H1 (cell line): ENCODE results near the gene PEX1. TPM values are rescaled to one million over a fixed set of nuclear protein-coding genes. Genes with fewer than 3 reads are reported as not detected.

Source experiments
- BCL11A ChIP-seq, 2 experiments: IDR thresholded peaks; one replicate each; pipeline ENCODE4 v1.6.1; 2011; ENCODE audit warnings: low read depth in 2 of 2, low read length in 2 of 2, mild to moderate bottlenecking in 2 of 2
- FOSL1 ChIP-seq: IDR thresholded peaks from 2 replicates; pipeline ENCODE4 v1.6.1; 2011; ENCODE audit warnings: mild to moderate bottlenecking, low read depth, low read length, moderate library complexity; ENCODE audit not compliant: insufficient read depth
- HDAC2 ChIP-seq, 2 experiments: fragments of 300-600 bp in 1 of 2; sonication (generic) in 1 of 2; IDR thresholded peaks; 2 replicates each; pipeline ENCODE4 v1.6.1; 2011 to 2012; ENCODE audit warnings: low read depth in 2 of 2, low read length in 2 of 2, mild to moderate bottlenecking in 2 of 2, moderate library complexity in 2 of 2, borderline replicate concordance in 1 of 2, inconsistent platforms in 1 of 2
- polyA plus RNA-seq, 7 experiments: library from polyadenylated mRNA; depleted of rRNA in 3 of 7; stranded (reverse) in 5 of 7; unstranded in 2 of 7; fragments of >200 nt in 5 of 7; fragments of 200-250 nt in 2 of 7; gene quantifications; 1 replicate in 5 of 7; 2 replicates in 1 of 7; 4 replicates in 1 of 7; pipeline versions ENCODE4 v1.2.1 to v1.2.3, GENCODE V29; 2011 to 2013; ENCODE audit warnings: missing spikeins in 2 of 7, mixed read lengths in 2 of 7
- total RNA-seq: library from RNA; stranded (reverse); fragmentation: NEBNext Ultra II Directional; extraction: Animal tissue kit (Norgen Biotek cat#: 25700); gene quantifications from 2 replicates; pipeline ENCODE4 v1.2.1, GENCODE V29; 2021

The PEX1 gene
- total and polyA plus RNA-seq, 2 of the 8 experiments (the other 6 are each of a cell fraction or from before 2014, with no cell fraction given): 16.4 to 23.9 TPM

- no peak for TF ChIP-seq HDAC2 (IDR thresholded peaks at IDR 0.05; ENCODE audit: borderline replicate concordance in 1 of 2, low read depth in 2 of 2, low read length in 2 of 2)
- TF ChIP-seq BCL11A (IDR thresholded peaks at IDR 0.05; ENCODE audit: low read depth in 2 of 2, low read length in 2 of 2): no peak
- TF ChIP-seq FOSL1: no peak
Measured at GRCh38 chr7:92534572-92534971, 6.3 kb upstream of the PEX1 start (continued).
